Neural progenitor cell (in vitro differentiated cells): ENCODE measurements around the gene PTPRN2. TPM values are rescaled to one million over a fixed set of nuclear protein-coding genes. Genes with fewer than 3 reads are reported as not detected.

Experiments used
- DNase-seq: peaks from one replicate; pipeline ENCODE4 v3.0.0-alpha.2; 2016; ENCODE audit warnings: low spot score
- H2AFZ ChIP-seq: fragments of 200-600 bp; sonication (generic); replicated peaks from 2 replicates; pipeline ENCODE4 v1.6.1; 2016; ENCODE audit warnings: antibody characterized with exemption
- H3F3A ChIP-seq: fragments of 200-600 bp; sonication (generic); 2 replicates; pipeline ENCODE4 v1.6.1; 2016; ENCODE audit warnings: antibody characterized with exemption, low read depth
- H3K27ac ChIP-seq: fragments of 200-600 bp; sonication (generic); 2 replicates; pipeline ENCODE4 v1.5.1; 2016; ENCODE audit warnings: mild to moderate bottlenecking
- H3K27me3 ChIP-seq: fragments of 200-600 bp; sonication (generic); 2 replicates; pipeline ENCODE4 v1.6.1; 2016; ENCODE audit warnings: mild to moderate bottlenecking, moderate library complexity
- H3K36me3 ChIP-seq: fragments of 200-600 bp; sonication (generic); 2 replicates; pipeline ENCODE4 v1.5.1; 2016
- H3K4me1 ChIP-seq: fragments of 200-600 bp; sonication (generic); 2 replicates; pipeline ENCODE4 v1.6.1; 2016; ENCODE audit warnings: mixed run types
- H3K4me2 ChIP-seq: fragments of 200-600 bp; sonication (generic); 2 replicates; pipeline ENCODE4 v1.6.1; 2016
- H3K4me3 ChIP-seq: fragments of 200-600 bp; sonication (generic); 2 replicates; pipeline ENCODE4 v1.5.1; 2016
- H3K79me2 ChIP-seq: fragments of 200-600 bp; sonication (generic); 2 replicates; pipeline ENCODE4 v1.6.1; 2016; ENCODE audit warnings: low read depth
- H3K9ac ChIP-seq: fragments of 200-600 bp; sonication (generic); 2 replicates; pipeline ENCODE4 v1.6.1; 2016
- H3K9me3 ChIP-seq: fragments of 200-600 bp; sonication (generic); 2 replicates; pipeline ENCODE4 v1.5.1; 2016; ENCODE audit warnings: low read depth
- H4K20me1 ChIP-seq: fragments of 200-600 bp; sonication (generic); 2 replicates; pipeline ENCODE4 v1.6.1; 2016; ENCODE audit warnings: low read depth
- H3K27ac Mint-ChIP-seq: 3 replicates; pipeline ENCODE4 v1.8.0; 2021; ENCODE audit warnings: mixed read lengths
- H3K27me3 Mint-ChIP-seq: 2 replicates; pipeline ENCODE4 v1.8.0; 2022; ENCODE audit warnings: low read depth, mild to moderate bottlenecking, inconsistent platforms, moderate library complexity, mixed read lengths; ENCODE audit not compliant: insufficient read depth
- H3K36me3 Mint-ChIP-seq: 3 replicates; pipeline ENCODE4 v1.8.0; 2021; ENCODE audit warnings: mixed read lengths
- H3K4me1 Mint-ChIP-seq: 3 replicates; pipeline ENCODE4 v1.8.0; 2021; ENCODE audit warnings: mixed read lengths
- H3K4me3 Mint-ChIP-seq: 3 replicates; pipeline ENCODE4 v1.8.0; 2021; ENCODE audit warnings: mild to moderate bottlenecking, moderate library complexity, mixed read lengths
- H3K9me3 Mint-ChIP-seq: 3 replicates; pipeline ENCODE4 v1.8.0; 2020; ENCODE audit warnings: mixed read lengths
- CTCF ChIP-seq: fragments of 200-600 bp; sonication (generic); IDR thresholded peaks from 2 replicates; pipeline ENCODE4 v1.5.1; 2017; ENCODE audit warnings: antibody characterized with exemption, mild to moderate bottlenecking
- EZH2 ChIP-seq: fragments of 200-600 bp; sonication (generic); IDR thresholded peaks from 2 replicates; pipeline ENCODE4 v1.6.1; 2017; ENCODE audit warnings: antibody characterized with exemption, mild to moderate bottlenecking, moderate library complexity
- EZH2phosphoT487 ChIP-seq: fragments of 200-600 bp; sonication (generic); IDR thresholded peaks from 2 replicates; pipeline ENCODE4 v1.6.1; 2017; ENCODE audit warnings: antibody characterized with exemption
- total RNA-seq: library from RNA; depleted of rRNA; stranded (reverse); fragments of >200 nt; gene quantifications from 2 replicates; pipeline ENCODE4 v1.2.3, GENCODE V29; 2015; ENCODE audit warnings: low replicate concordance

Gene PTPRN2
- total RNA-seq, 1 donor from 2014 or later = 3.0 TPM

GRCh38 chr7:157997080-157997440, 590.6 kb downstream of the PTPRN2 start:
- peaks cover 15% of the 10 kb centered on the region for H3K4me1 ChIP-seq
- DNase-seq = no peak
- Mint-ChIP-seq H3K27me3 (peaks cover 4% of the 10 kb centered on the region), H3K9me3 (no peaks in the 10 kb centered on the region), H3K27ac (no peak overlapping the region), H3K4me3 (no peak overlapping the region), H3K4me1 (peaks cover 22% of the 10 kb centered on the region), H3K36me3 (no peaks in the 10 kb centered on the region)
- H3K4me3 ChIP-seq = no peak overlapping the region
- no peak overlapping the region for H3K9ac ChIP-seq
- no peak for TF ChIP-seq CTCF
- TF ChIP-seq EZH2 = no peak
- TF ChIP-seq EZH2phosphoT487 = no peak
- no peaks in the 10 kb centered on the region for H3K27me3 ChIP-seq
- H4K20me1 ChIP-seq = no peaks in the 10 kb centered on the region
- no peak overlapping the region for H3K4me2 ChIP-seq
- no peaks in the 10 kb centered on the region for H3K79me2 ChIP-seq
- H3F3A ChIP-seq = peaks cover 4% of the 10 kb centered on the region
- no peak overlapping the region for H2AFZ ChIP-seq
- no peaks in the 10 kb centered on the region for H3K9me3 ChIP-seq
- no peak overlapping the region for H3K27ac ChIP-seq
- no peaks in the 10 kb centered on the region for H3K36me3 ChIP-seq

GRCh38 chr7:157996359-157997079, 591.1 kb downstream of the PTPRN2 start:
- H3K36me3 Mint-ChIP-seq = no peaks in the 10 kb centered on the region
- peaks cover 4% of the 10 kb centered on the region for H3F3A ChIP-seq
- no peak overlapping the region for H3K27ac ChIP-seq
- no peaks in the 10 kb centered on the region for H3K27me3 ChIP-seq
- no peak overlapping the region for H3K9ac ChIP-seq
- H3K27me3 Mint-ChIP-seq = peaks cover 4% of the 10 kb centered on the region
- DNase-seq = no peak
- H3K9me3 Mint-ChIP-seq = no peaks in the 10 kb centered on the region
- H3K9me3 ChIP-seq = no peaks in the 10 kb centered on the region
- H3K27ac Mint-ChIP-seq = peak overlapping the region; percentile 29
- no peaks in the 10 kb centered on the region for H4K20me1 ChIP-seq
- H3K4me1 Mint-ChIP-seq = peaks cover 22% of the 10 kb centered on the region
- TF ChIP-seq EZH2 = no peak
- no peaks in the 10 kb centered on the region for H3K79me2 ChIP-seq
- no peak overlapping the region for H3K4me3 Mint-ChIP-seq
- no peak overlapping the region for H3K4me3 ChIP-seq
- no peak overlapping the region for H3K4me2 ChIP-seq
- peaks cover 15% of the 10 kb centered on the region for H3K4me1 ChIP-seq
- no peaks in the 10 kb centered on the region for H3K36me3 ChIP-seq
- no peak overlapping the region for H2AFZ ChIP-seq

- H3K9ac ChIP-seq = no peak overlapping the region
- no peak overlapping the region for H3K27ac Mint-ChIP-seq
Observed at GRCh38 chr7:157995815-157996214, 591.8 kb downstream of the PTPRN2 start.

More at GRCh38 chr7:157995815-157996214, 591.8 kb downstream of the PTPRN2 start:
- H3K36me3 Mint-ChIP-seq = no peaks in the 10 kb centered on the region
- H3K9me3 ChIP-seq = no peaks in the 10 kb centered on the region
- H3K4me1 Mint-ChIP-seq = peaks cover 22% of the 10 kb centered on the region
- H3K27ac ChIP-seq = no peak overlapping the region
- H3K27me3 Mint-ChIP-seq = peaks cover 4% of the 10 kb centered on the region
- no peak for DNase-seq
- H3K4me3 ChIP-seq = no peak overlapping the region
- no peaks in the 10 kb centered on the region for H3K36me3 ChIP-seq
- H3K4me1 ChIP-seq = peaks cover 15% of the 10 kb centered on the region
- H4K20me1 ChIP-seq = no peaks in the 10 kb centered on the region
- no peak for TF ChIP-seq EZH2phosphoT487
- TF ChIP-seq CTCF = no peak
- no peak for TF ChIP-seq EZH2
- H3K79me2 ChIP-seq = no peaks in the 10 kb centered on the region
- no peaks in the 10 kb centered on the region for H3K9me3 Mint-ChIP-seq
- no peak overlapping the region for H3K4me3 Mint-ChIP-seq
- H2AFZ ChIP-seq = no peak overlapping the region
- no peak overlapping the region for H3K4me2 ChIP-seq
- H3K27me3 ChIP-seq = no peaks in the 10 kb centered on the region
- peaks cover 4% of the 10 kb centered on the region for H3F3A ChIP-seq
